GM04504 (cell line): ENCODE measurements around the gene GOLGA8J.
A peak's percentile ranks its signal among the peaks of the same experiment; 100 is the strongest.
"Not testable (repeated sequence)": the region's sequence is repeated elsewhere in the genome, so short reads cannot be mapped to it uniquely, and the experiment has no call there.

ENCODE experiments used
- DNase-seq: peaks from one replicate; pipeline ENCODE4 v3.0.0-alpha.2; 2012; ENCODE audit warnings: low read depth

Gene GOLGA8J

GRCh38 chr15:30082655-30083054 is at the start of gene GOLGA8J:
Gene GOLGA8J (plus strand): TSS chr15:30082955. CDS start chr15:30083053, 98 bp downstream.
- not testable (repeated sequence) for DNase-seq

- no peak for DNase-seq
Measured at GRCh38 chr15:30033211-30033610, 49.5 kb upstream of the GOLGA8J start.

GRCh38 chr15:30033763-30034162 is 49.0 kb upstream of the GOLGA8J start:
- DNase-seq = no peak

GRCh38 chr15:30036036-30036703 is 46.6 kb upstream of the GOLGA8J start:
- DNase-seq = no peak

GRCh38 chr15:30038667-30039523 is 43.9 kb upstream of the GOLGA8J start:
- no peak for DNase-seq

GRCh38 chr15:30041868-30042267 is 40.9 kb upstream of the GOLGA8J start:
- DNase-seq = no peak

GRCh38 chr15:30042556-30042955 is 40.2 kb upstream of the GOLGA8J start:
- no peak for DNase-seq

GRCh38 chr15:30043211-30043655 is 39.5 kb upstream of the GOLGA8J start:
- DNase-seq = no peak

GRCh38 chr15:30044377-30044776 is 38.4 kb upstream of the GOLGA8J start:
- no peak for DNase-seq

GRCh38 chr15:30044826-30045225 is 37.9 kb upstream of the GOLGA8J start:
- DNase-seq = not testable (repeated sequence)

GRCh38 chr15:30045248-30046041 is 37.3 kb upstream of the GOLGA8J start:
- not testable (repeated sequence) for DNase-seq

GRCh38 chr15:30046430-30046829 is 36.3 kb upstream of the GOLGA8J start:
- DNase-seq = no peak

- DNase-seq = no peak
Measured at GRCh38 chr15:30055604-30056003, 27.2 kb upstream of the GOLGA8J start.

- DNase-seq = no peak
Measured at GRCh38 chr15:30056166-30056565, 26.6 kb upstream of the GOLGA8J start.

GRCh38 chr15:30059771-30060170 is 23.0 kb upstream of the GOLGA8J start:
- no peak for DNase-seq

- no peak for DNase-seq
Measured at GRCh38 chr15:30062881-30063280, 19.9 kb upstream of the GOLGA8J start.

GRCh38 chr15:30063835-30064546 is 18.8 kb upstream of the GOLGA8J start:
- no peak for DNase-seq

- DNase-seq = peak; percentile 54
Measured at GRCh38 chr15:30065025-30065801, 17.5 kb upstream of the GOLGA8J start.

GRCh38 chr15:30068326-30068725 is 14.4 kb upstream of the GOLGA8J start:
- no peak for DNase-seq

GRCh38 chr15:30072630-30073029 is 10.1 kb upstream of the GOLGA8J start:
- no peak for DNase-seq

GRCh38 chr15:30073915-30074314 is 8.8 kb upstream of the GOLGA8J start:
- DNase-seq = no peak
